A673 (cell line): Measurements from ENCODE around the gene RNF157. TPM values are rescaled to one million over a fixed set of nuclear protein-coding genes. Genes with fewer than 3 reads are reported as not detected.

Experiments used
- BruUV-seq: library from RNA; stranded (reverse); fragments of 400-500 nt; replicated peaks from 2 replicates; lab custom pipeline; 2021; lab: Mats Ljungman, UMichigan
- CTCF ChIA-PET: fragments of 300-600 bp; sonication (Branson Sonifier 250); formaldehyde crosslinking; loops from one replicate; lab custom pipeline; 2022; ENCODE audit warnings: antibody characterized with exemption; lab: Charles Lee
- POLR2A ChIA-PET: fragments of 300-600 bp; sonication (Branson Sonifier 250); formaldehyde crosslinking; loops from one replicate; lab custom pipeline; 2022; ENCODE audit warnings: antibody characterized with exemption; ENCODE audit not compliant: low non-redundant PET; lab: Charles Lee
- DNase-seq: peaks from one replicate; pipeline ENCODE4 v3.0.0-alpha.2; 2015; ENCODE audit warnings: low spot score
- H3K27ac ChIP-seq: fragments of 200-600 bp; sonication (generic); 2 replicates; pipeline ENCODE4 v1.5.1; 2016; ENCODE audit warnings: mixed run types, low read depth, mild to moderate bottlenecking, mixed read lengths, antibody characterized with exemption, low read length; ENCODE audit not compliant: poor library complexity, severe bottlenecking
- H3K27me3 ChIP-seq: fragments of 200-600 bp; sonication (generic); replicated peaks from 2 replicates; pipeline ENCODE4 v1.6.1; 2017; ENCODE audit warnings: mixed run types, low read depth, mild to moderate bottlenecking, mixed read lengths, antibody characterized with exemption, low read length; ENCODE audit not compliant: insufficient read depth, poor library complexity
- H3K36me3 ChIP-seq: fragments of 200-600 bp; sonication (generic); 2 replicates; pipeline ENCODE4 v1.6.1; 2016; ENCODE audit warnings: mixed run types, mild to moderate bottlenecking, mixed read lengths, antibody characterized with exemption, low read length; ENCODE audit not compliant: insufficient read depth, poor library complexity, severe bottlenecking
- H3K4me1 ChIP-seq: fragments of 200-600 bp; sonication (generic); 2 replicates; pipeline ENCODE4 v1.6.1; 2017; ENCODE audit warnings: mixed run types, mild to moderate bottlenecking, mixed read lengths, antibody characterized with exemption, low read length; ENCODE audit not compliant: insufficient read depth, poor library complexity, severe bottlenecking
- H3K4me3 ChIP-seq: fragments of 200-600 bp; sonication (generic); 2 replicates; pipeline ENCODE4 v1.5.1; 2016; ENCODE audit warnings: low read depth, mixed run types, mild to moderate bottlenecking, mixed read lengths, low read length; ENCODE audit not compliant: poor library complexity, severe bottlenecking
- H3K9me3 ChIP-seq: fragments of 200-600 bp; sonication (generic); 2 replicates; pipeline ENCODE4 v1.6.1; 2016; ENCODE audit warnings: mixed run types, low read depth, mild to moderate bottlenecking, mixed read lengths, antibody characterized with exemption, low read length; ENCODE audit not compliant: poor library complexity, severe bottlenecking
- EZH2 ChIP-seq: fragments of 200-600 bp; sonication (generic); IDR thresholded peaks from 2 replicates; pipeline ENCODE4 v1.6.1; 2017; ENCODE audit warnings: borderline replicate concordance, low read depth, mild to moderate bottlenecking, mixed read lengths, antibody characterized with exemption, low read length; ENCODE audit not compliant: poor library complexity, severe bottlenecking
- intact Hi-C: fragments of 100-400 bp; cut with micrococcal nuclease; formaldehyde crosslinking; loops from one replicate; pipeline ENCODE4 v1.10.0; 2022; ENCODE audit not compliant: unreplicated experiment
- total RNA-seq: library from RNA; stranded (reverse); gene quantifications from 2 replicates; pipeline ENCODE4 v1.2.3, GENCODE V29; 2021
- TF ChIP-seq, protein P1 (sequence below): fragments of 300-800, 200-600 bp; sonication (generic); conservative IDR thresholded peaks from 2 replicates; pipeline ENCODE4 v1.5.1; 2017; ENCODE audit warnings: low read depth, mild to moderate bottlenecking, antibody characterized with exemption, low read length, moderate library complexity, mixed read lengths

RNF157 gene
- total RNA-seq, 1 experiment from 2014 or later, result 0.56 TPM

GRCh38 chr17:76277300-76278267, 37.3 kb upstream of the RNF157 start:
- ChIA-PET POLR2A (interaction anchor here (0.5 to 0.7 kb wide), 2 partner anchors 13 to 231 kb away, joined by 3 read pairs; no protein-coding TSS in a partner anchor), CTCF (no interaction called here)
- BruUV-seq, result no TSS peak
- no peaks in the 10 kb centered on the region for H3K9me3 ChIP-seq
- H3K27ac ChIP-seq, result no peak overlapping the region
- H3K27me3 ChIP-seq, result no peaks in the 10 kb centered on the region
- H3K4me3 ChIP-seq, result no peak overlapping the region
- DNase-seq, result no peak
- intact Hi-C loops, result no loop called here
- no peaks in the 10 kb centered on the region for H3K4me1 ChIP-seq
- H3K36me3 ChIP-seq, result no peaks in the 10 kb centered on the region
- TF ChIP-seq, protein P1, sequence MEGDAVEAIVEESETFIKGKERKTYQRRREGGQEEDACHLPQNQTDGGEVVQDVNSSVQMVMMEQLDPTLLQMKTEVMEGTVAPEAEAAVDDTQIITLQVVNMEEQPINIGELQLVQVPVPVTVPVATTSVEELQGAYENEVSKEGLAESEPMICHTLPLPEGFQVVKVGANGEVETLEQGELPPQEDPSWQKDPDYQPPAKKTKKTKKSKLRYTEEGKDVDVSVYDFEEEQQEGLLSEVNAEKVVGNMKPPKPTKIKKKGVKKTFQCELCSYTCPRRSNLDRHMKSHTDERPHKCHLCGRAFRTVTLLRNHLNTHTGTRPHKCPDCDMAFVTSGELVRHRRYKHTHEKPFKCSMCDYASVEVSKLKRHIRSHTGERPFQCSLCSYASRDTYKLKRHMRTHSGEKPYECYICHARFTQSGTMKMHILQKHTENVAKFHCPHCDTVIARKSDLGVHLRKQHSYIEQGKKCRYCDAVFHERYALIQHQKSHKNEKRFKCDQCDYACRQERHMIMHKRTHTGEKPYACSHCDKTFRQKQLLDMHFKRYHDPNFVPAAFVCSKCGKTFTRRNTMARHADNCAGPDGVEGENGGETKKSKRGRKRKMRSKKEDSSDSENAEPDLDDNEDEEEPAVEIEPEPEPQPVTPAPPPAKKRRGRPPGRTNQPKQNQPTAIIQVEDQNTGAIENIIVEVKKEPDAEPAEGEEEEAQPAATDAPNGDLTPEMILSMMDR, result no peak
- TF ChIP-seq EZH2, result no peak

GRCh38 chr17:76276461-76277299, 36.4 kb upstream of the RNF157 start:
- no peak overlapping the region for H3K4me3 ChIP-seq
- DNase-seq, result no peak
- TF ChIP-seq EZH2, result no peak
- TF ChIP-seq, protein P1, result no peak
- no TSS peak for BruUV-seq
- CTCF ChIA-PET, result no interaction called here
- POLR2A ChIA-PET, result no interaction called here
- intact Hi-C loops, result no loop called here
- H3K27me3 ChIP-seq, result no peaks in the 10 kb centered on the region
- H3K27ac ChIP-seq, result no peak overlapping the region
- H3K9me3 ChIP-seq, result no peaks in the 10 kb centered on the region
- no peaks in the 10 kb centered on the region for H3K36me3 ChIP-seq
- H3K4me1 ChIP-seq, result no peaks in the 10 kb centered on the region

GRCh38 chr17:76276069-76276431, 35.8 kb upstream of the RNF157 start:
- Histone ChIP-seq H3K4me3 (no peak overlapping the region), H3K27ac (no peak overlapping the region), H3K27me3 (no peaks in the 10 kb centered on the region), H3K36me3 (peaks cover 2% of the 10 kb centered on the region), H3K4me1 (no peaks in the 10 kb centered on the region), H3K9me3 (no peaks in the 10 kb centered on the region)
- no peak for TF ChIP-seq EZH2
- TF ChIP-seq, protein P1, result no peak
- intact Hi-C loops, result no loop called here
- ChIA-PET POLR2A (no interaction called here), CTCF (no interaction called here)
- BruUV-seq, result no TSS peak
- DNase-seq, result no peak
